H1 (cell line): Measurements from ENCODE around the gene MBIP. TPM values are rescaled to one million over a fixed set of nuclear protein-coding genes. Genes with fewer than 3 reads are reported as not detected.

Source experiments
- CTCF ChIA-PET: fragments of 300-600 bp; sonication (Branson Sonifier 250); formaldehyde crosslinking; loops from one replicate; lab custom pipeline; 2021; ENCODE audit not compliant: partially characterized antibody; lab: Charles Lee
- POLR2A ChIA-PET: fragments of 300-600 bp; sonication (Branson Sonifier 250); formaldehyde crosslinking; loops from one replicate; lab custom pipeline; 2021; ENCODE audit warnings: inconsistent platforms; ENCODE audit not compliant: partially characterized antibody; lab: Charles Lee
- DNase-seq, 2 experiments: peaks; one replicate each; pipeline versions ENCODE4 v3.0.0 to v3.0.0-alpha.2; 2010 to 2022; ENCODE audit warnings: low spot score in 2 of 2, low read depth in 1 of 2, mixed read lengths in 1 of 2
- FAIRE-seq: peaks from 2 replicates; lab custom pipeline; 2011; peaks lifted over from hg19 to GRCh38; lab: Jason Lieb, UNC
- H2AFZ ChIP-seq: 2 replicates; pipeline ENCODE4 v1.8.1; 2012; ENCODE audit warnings: low read length, inconsistent platforms
- H2AK5ac ChIP-seq: 2 replicates; pipeline ENCODE4 v1.6.1; 2013; ENCODE audit warnings: low read depth, low read length
- H2BK120ac ChIP-seq: replicated peaks from 2 replicates; pipeline ENCODE3; 2013; ENCODE audit warnings: low read depth, low read length, inconsistent platforms
- H2BK12ac ChIP-seq: 2 replicates; pipeline ENCODE4 v1.6.1; 2013; ENCODE audit warnings: low read depth, low read length
- H2BK15ac ChIP-seq: 2 replicates; pipeline ENCODE4 v1.6.1; 2013; ENCODE audit warnings: low read length
- H2BK20ac ChIP-seq: 2 replicates; pipeline ENCODE4 v1.6.1; 2013; ENCODE audit warnings: low read length
- H2BK5ac ChIP-seq: 2 replicates; pipeline ENCODE4 v1.6.1; 2013; ENCODE audit warnings: low read depth, low read length
- H3K14ac ChIP-seq: 2 replicates; pipeline ENCODE4 v1.6.1; 2013; ENCODE audit warnings: inconsistent platforms; ENCODE audit not compliant: insufficient read length
- H3K18ac ChIP-seq: 2 replicates; pipeline ENCODE4 v1.6.1; 2013; ENCODE audit warnings: low read length; ENCODE audit errors: extremely low read depth
- H3K23ac ChIP-seq: 2 replicates; pipeline ENCODE4 v1.6.1; 2013; ENCODE audit warnings: inconsistent platforms; ENCODE audit not compliant: insufficient read length
- H3K23me2 ChIP-seq: 2 replicates; pipeline ENCODE4 v1.6.1; 2013; ENCODE audit warnings: low read depth, low read length
- H3K27ac ChIP-seq: 2 replicates; pipeline ENCODE4 v1.6.1; 2011; ENCODE audit warnings: low read depth, low read length, inconsistent platforms
- H3K27me3 ChIP-seq, 4 experiments: replicated peaks in 1 of 4; 1 replicate in 1 of 4; 2 replicates in 3 of 4; pipeline versions ENCODE4 v1.6.1 to v1.8.1; 2011 to 2013; ENCODE audit warnings: low read length in 3 of 4, mild to moderate bottlenecking in 3 of 4, inconsistent platforms in 2 of 4, mixed read lengths in 2 of 4, moderate library complexity in 1 of 4; ENCODE audit not compliant: control insufficient read depth in 3 of 4, insufficient read depth in 3 of 4; ENCODE audit errors: extremely low read depth in 1 of 4
- H3K36me3 ChIP-seq, 4 experiments: 2 replicates each; pipeline versions ENCODE4 v1.6.1 to v1.8.1; 2011 to 2013; ENCODE audit warnings: mild to moderate bottlenecking in 4 of 4, low read length in 3 of 4, moderate library complexity in 2 of 4, control low read depth in 1 of 4, inconsistent platforms in 1 of 4; ENCODE audit not compliant: insufficient read depth in 4 of 4, control insufficient read depth in 2 of 4
- H3K4ac ChIP-seq: replicated peaks from 2 replicates; pipeline ENCODE3; 2013; ENCODE audit warnings: low read length, low read depth, mixed read lengths, inconsistent platforms; ENCODE audit not compliant: insufficient read length
- H3K4me1 ChIP-seq, 4 experiments: replicated peaks in 1 of 4; 1 replicate in 1 of 4; 2 replicates in 3 of 4; pipeline versions ENCODE4 v1.6.1 to v1.8.1; 2011 to 2013; ENCODE audit warnings: low read length in 3 of 4, inconsistent platforms in 2 of 4, mixed read lengths in 1 of 4; ENCODE audit not compliant: insufficient read depth in 4 of 4, control insufficient read depth in 3 of 4
- H3K4me2 ChIP-seq, 2 experiments: 2 replicates each; pipeline versions ENCODE4 v1.6.1 to v1.8.1; 2011 to 2013; ENCODE audit warnings: low read depth in 2 of 2, low read length in 2 of 2, control low read depth in 1 of 2, inconsistent platforms in 1 of 2, mild to moderate bottlenecking in 1 of 2; ENCODE audit not compliant: insufficient read depth in 1 of 2
- H3K4me3 ChIP-seq, 4 experiments: fragments of 200-600, 300-600 bp in 1 of 4; sonication (generic), shearing (Covaris generic), sonication (Bioruptor Twin) in 1 of 4; 2 replicates each; pipeline versions ENCODE4 v1.5.1 to v1.8.1; 2011 to 2016; ENCODE audit warnings: low read length in 4 of 4, low read depth in 3 of 4, control low read depth in 2 of 4, inconsistent platforms in 2 of 4, mild to moderate bottlenecking in 2 of 4, mixed read lengths in 1 of 4, moderate library complexity in 1 of 4; ENCODE audit not compliant: insufficient read depth in 2 of 4; ENCODE audit errors: extremely low read depth in 1 of 4
- H3K56ac ChIP-seq: replicated peaks from 2 replicates; pipeline ENCODE3; 2013; ENCODE audit warnings: low read depth, mild to moderate bottlenecking, mixed read lengths, low read length, inconsistent platforms; ENCODE audit not compliant: insufficient read length
- H3K79me1 ChIP-seq: 2 replicates; pipeline ENCODE4 v1.6.1; 2013; ENCODE audit warnings: low read depth, low read length, control low read depth
- H3K79me2 ChIP-seq, 2 experiments: 2 replicates each; pipeline versions ENCODE4 v1.6.1 to v1.8.1; 2012 to 2013; ENCODE audit warnings: low read length in 2 of 2, mild to moderate bottlenecking in 2 of 2, inconsistent platforms in 1 of 2; ENCODE audit not compliant: insufficient read depth in 2 of 2, control insufficient read depth in 1 of 2
- H3K9ac ChIP-seq, 4 experiments: replicated peaks in 1 of 4; 1 replicate in 1 of 4; 2 replicates in 3 of 4; pipeline versions ENCODE4 v1.6.1 to v1.8.1; 2011 to 2013; ENCODE audit warnings: low read depth in 3 of 4, low read length in 3 of 4, control low read depth in 2 of 4, mild to moderate bottlenecking in 2 of 4, moderate library complexity in 2 of 4, inconsistent platforms in 1 of 4; ENCODE audit errors: extremely low read depth in 1 of 4
- H3K9me3 ChIP-seq, 2 experiments: 2 replicates each; pipeline versions ENCODE4 v1.6.1 to v1.8.1; 2012 to 2013; ENCODE audit warnings: mild to moderate bottlenecking in 2 of 2, moderate library complexity in 2 of 2, control low read depth in 1 of 2, inconsistent platforms in 1 of 2, low read depth in 1 of 2, low read length in 1 of 2, mixed read lengths in 1 of 2; ENCODE audit not compliant: insufficient read depth in 2 of 2
- H4K20me1 ChIP-seq, 2 experiments: replicated peaks in 1 of 2; 2 replicates each; pipeline versions ENCODE3 to v1.8.1; 2011 to 2013; ENCODE audit warnings: inconsistent platforms in 2 of 2, low read length in 2 of 2, mild to moderate bottlenecking in 1 of 2; ENCODE audit not compliant: insufficient read depth in 2 of 2, control insufficient read depth in 1 of 2
- H4K5ac ChIP-seq: 2 replicates; pipeline ENCODE4 v1.6.1; 2013; ENCODE audit warnings: low read length, low read depth, mixed read lengths, inconsistent platforms; ENCODE audit not compliant: insufficient read length
- H4K8ac ChIP-seq: 2 replicates; pipeline ENCODE4 v1.8.0; 2013; ENCODE audit warnings: mild to moderate bottlenecking, moderate library complexity, low read length, inconsistent platforms; ENCODE audit not compliant: insufficient read depth; ENCODE audit errors: extremely low read depth
- H4K91ac ChIP-seq: replicated peaks from 2 replicates; pipeline ENCODE3; 2013; ENCODE audit warnings: low read length, mixed read lengths, inconsistent platforms; ENCODE audit not compliant: insufficient read length
- FOSL1 ChIP-seq: IDR thresholded peaks from 2 replicates; pipeline ENCODE4 v1.6.1; 2011; ENCODE audit warnings: mild to moderate bottlenecking, low read depth, low read length, moderate library complexity; ENCODE audit not compliant: insufficient read depth
- HDAC2 ChIP-seq, 2 experiments: fragments of 300-600 bp in 1 of 2; sonication (generic) in 1 of 2; IDR thresholded peaks; 2 replicates each; pipeline ENCODE4 v1.6.1; 2011 to 2012; ENCODE audit warnings: low read depth in 2 of 2, low read length in 2 of 2, mild to moderate bottlenecking in 2 of 2, moderate library complexity in 2 of 2, borderline replicate concordance in 1 of 2, inconsistent platforms in 1 of 2
- JUND ChIP-seq: IDR thresholded peaks from 2 replicates; pipeline ENCODE4 v1.6.1; 2011; ENCODE audit warnings: mild to moderate bottlenecking, improper control_type of control experiment, low read length
- MAFK ChIP-seq: IDR thresholded peaks from 2 replicates; pipeline ENCODE4 v1.6.1; 2012; ENCODE audit warnings: low read depth, mild to moderate bottlenecking, improper control_type of control experiment, low read length
- SAP30 ChIP-seq: fragments of 300-600 bp; sonication (generic); IDR thresholded peaks from 2 replicates; pipeline ENCODE4 v1.7.1; 2012; ENCODE audit warnings: low read length, moderate library complexity, mild to moderate bottlenecking, inconsistent platforms; ENCODE audit not compliant: insufficient read depth, insufficient replicate concordance
- WGBS, 2 experiments: shearing (Covaris generic) in 1 of 2; methylation state at CpG; one replicate each; pipeline versions ENCODE4 v1.1.6 to v1.1.7; 2013 to 2015; ENCODE audit warnings: low lambda C conversion rate in 2 of 2, mixed read lengths in 2 of 2, inconsistent platforms in 1 of 2, low coverage in 1 of 2, missing lambda C conversion rate in 1 of 2; ENCODE audit not compliant: insufficient replicate concordance in 2 of 2, insufficient coverage in 1 of 2, insufficient read length in 1 of 2; ENCODE audit errors: extremely low coverage in 1 of 2, missing lambda C conversion rate in 1 of 2; 5-methylcytosine and 5-hydroxymethylcytosine counted together
- polyA plus RNA-seq, 7 experiments: library from polyadenylated mRNA; depleted of rRNA in 3 of 7; stranded (reverse) in 5 of 7; unstranded in 2 of 7; fragments of >200 nt in 5 of 7; fragments of 200-250 nt in 2 of 7; gene quantifications; 1 replicate in 5 of 7; 2 replicates in 1 of 7; 4 replicates in 1 of 7; pipeline versions ENCODE4 v1.2.1 to v1.2.3, GENCODE V29; 2011 to 2013; ENCODE audit warnings: missing spikeins in 2 of 7, mixed read lengths in 2 of 7
- total RNA-seq: library from RNA; stranded (reverse); fragmentation: NEBNext Ultra II Directional; extraction: Animal tissue kit (Norgen Biotek cat#: 25700); gene quantifications from 2 replicates; pipeline ENCODE4 v1.2.1, GENCODE V29; 2021
- TF ChIP-seq, protein P1 (sequence below): IDR thresholded peaks from 2 replicates; pipeline ENCODE4 v1.6.1; 2011; ENCODE audit warnings: low read depth, mild to moderate bottlenecking, low read length; ENCODE audit not compliant: insufficient read depth
- TF ChIP-seq, protein P2 (sequence below): IDR thresholded peaks from 2 replicates; pipeline ENCODE4 v1.6.1; 2012; ENCODE audit warnings: inconsistent platforms

The MBIP gene
- total and polyA plus RNA-seq, 2 of the 8 experiments (the other 6 are each of a cell fraction or from before 2014, with no cell fraction given): 15.0 to 27.4 TPM

DNA sequence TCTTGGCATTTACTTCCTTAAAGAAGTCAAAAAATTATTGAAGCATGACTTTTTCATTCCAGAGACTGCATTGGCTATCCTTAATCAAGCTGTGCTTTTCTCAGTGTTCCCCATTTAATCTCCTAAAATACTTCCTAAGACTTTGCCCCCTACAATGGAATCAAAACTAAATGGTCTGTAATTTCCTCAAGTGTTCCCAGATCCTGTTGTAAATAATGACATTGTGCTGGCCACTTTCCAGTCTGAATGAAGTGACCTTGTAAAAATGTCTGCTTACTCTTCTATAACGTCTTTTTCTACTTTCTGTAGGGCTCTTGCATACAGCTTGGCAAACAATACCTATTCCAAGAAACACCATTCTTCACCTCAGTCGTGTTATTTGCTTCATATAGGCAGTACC, 45.3 kb upstream of the MBIP start:
- FAIRE-seq (no peak), DNase-seq (no peak)
- Histone ChIP-seq H2BK12ac (no peak overlapping the region), H4K8ac (no peak overlapping the region), H2BK20ac (no peak overlapping the region), H3K79me1 (no peaks in the 10 kb centered on the region), H2AFZ (no peak overlapping the region), H3K4me3 (no peak overlapping the region), H3K9me3 (no peaks in the 10 kb centered on the region), H3K27me3 (no peaks in the 10 kb centered on the region), H3K23ac (no peak overlapping the region), H3K23me2 (no peaks in the 10 kb centered on the region), H4K20me1 (no peaks in the 10 kb centered on the region), H3K9ac (no peak overlapping the region), H2BK120ac (no peak overlapping the region), H3K4me2 (no peak overlapping the region), H2BK15ac (no peak overlapping the region), H4K5ac (no peak overlapping the region), H3K4me1 (no peaks in the 10 kb centered on the region), H3K56ac (no peak overlapping the region), H2BK5ac (no peak overlapping the region), H4K91ac (no peak overlapping the region), H3K14ac (no peak overlapping the region), H2AK5ac (no peak overlapping the region), H3K18ac (no peak overlapping the region), H3K27ac (no peak overlapping the region), H3K36me3 (no peaks in the 10 kb centered on the region), H3K79me2 (no peaks in the 10 kb centered on the region), H3K4ac (no peak overlapping the region)
- POLR2A ChIA-PET: no interaction called here
- WGBS, 2 experiments: 87% methylated on average over 2 of the region's 2 CpGs; no CpG with 5 or more reads in 1 of the 2 experiments
- CTCF ChIA-PET: interaction anchor here (1.0 to 1.6 kb wide), 5 partner anchors 12 to 266 kb away, joined by 3 to 4 read pairs (median 3); no protein-coding TSS in a partner anchor
- TF ChIP-seq MAFK (no peak), FOSL1 (no peak), JUND (no peak), SAP30 (no peak), HDAC2 (IDR thresholded peaks at IDR 0.05; ENCODE audit: borderline replicate concordance in 1 of 2, low read depth in 2 of 2, low read length in 2 of 2) (no peak)
- TF ChIP-seq, protein P1, sequence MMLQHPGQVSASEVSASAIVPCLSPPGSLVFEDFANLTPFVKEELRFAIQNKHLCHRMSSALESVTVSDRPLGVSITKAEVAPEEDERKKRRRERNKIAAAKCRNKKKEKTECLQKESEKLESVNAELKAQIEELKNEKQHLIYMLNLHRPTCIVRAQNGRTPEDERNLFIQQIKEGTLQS: no peak
- TF ChIP-seq, protein P2, sequence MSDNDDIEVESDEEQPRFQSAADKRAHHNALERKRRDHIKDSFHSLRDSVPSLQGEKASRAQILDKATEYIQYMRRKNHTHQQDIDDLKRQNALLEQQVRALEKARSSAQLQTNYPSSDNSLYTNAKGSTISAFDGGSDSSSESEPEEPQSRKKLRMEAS: no peak
